ENCODE measurements around the gene NOS1.

NOS1 gene

GRCh38 chr12:117298191-117298590, 63.2 kb downstream of the NOS1 start:
- Histone ChIP-seq H3K9me3 (ENCODE audit: control insufficient read depth, insufficient read depth, low read length) (no peaks in the 10 kb centered on the region), H3K4me1 (ENCODE audit: insufficient read depth, low read length) (no peaks in the 10 kb centered on the region), H3K9ac (ENCODE audit: low read depth, low read length) (no peak overlapping the region), H3K36me3 (ENCODE audit: insufficient read depth, low read length) (no peaks in the 10 kb centered on the region)

GRCh38 chr12:117294189-117294603, 67.2 kb downstream of the NOS1 start:
- peaks cover 3% of the 10 kb centered on the region; the same call in 1 of the 2 replicates for H3K9me3 ChIP-seq (ENCODE audit: control insufficient read depth, insufficient read depth, low read length)
- no peak overlapping the region for H3K9ac ChIP-seq (ENCODE audit: low read depth, low read length)
- H3K36me3 ChIP-seq (ENCODE audit: insufficient read depth, low read length), result no peaks in the 10 kb centered on the region

GRCh38 chr12:117293510-117293909, 67.9 kb downstream of the NOS1 start:
- Histone ChIP-seq H3K36me3 (ENCODE audit: insufficient read depth, low read length) (no peaks in the 10 kb centered on the region), H3K4me1 (ENCODE audit: insufficient read depth, low read length) (no peaks in the 10 kb centered on the region), H3K9me3 (ENCODE audit: control insufficient read depth, insufficient read depth, low read length) (peaks cover 7% of the 10 kb centered on the region; the same call in 1 of the 2 replicates), H3K9ac (ENCODE audit: low read depth, low read length) (no peak overlapping the region)

More at GRCh38 chr12:117294189-117294603, 67.2 kb downstream of the NOS1 start:
- no peaks in the 10 kb centered on the region for H3K4me1 ChIP-seq (ENCODE audit: insufficient read depth, low read length)

- Histone ChIP-seq H3K4me1 (ENCODE audit: insufficient read depth, low read length) (no peaks in the 10 kb centered on the region), H3K36me3 (ENCODE audit: insufficient read depth, low read length) (no peaks in the 10 kb centered on the region), H3K9ac (ENCODE audit: low read depth, low read length) (no peak overlapping the region), H3K9me3 (ENCODE audit: control insufficient read depth, insufficient read depth, low read length) (peaks cover 8% of the 10 kb centered on the region; the same call in 1 of the 2 replicates)
Measured at GRCh38 chr12:117292688-117293087, 68.7 kb downstream of the NOS1 start.

GRCh38 chr12:117284140-117284539, 77.3 kb downstream of the NOS1 start:
- Histone ChIP-seq H3K36me3 (ENCODE audit: insufficient read depth, low read length) (no peaks in the 10 kb centered on the region), H3K4me1 (ENCODE audit: insufficient read depth, low read length) (peaks cover 6% of the 10 kb centered on the region), H3K9me3 (ENCODE audit: control insufficient read depth, insufficient read depth, low read length) (peaks cover 4% of the 10 kb centered on the region; the same call in 1 of the 2 replicates), H3K9ac (ENCODE audit: low read depth, low read length) (no peak overlapping the region)

- no peak overlapping the region for H3K9ac ChIP-seq (ENCODE audit: low read depth, low read length)
- H3K4me1 ChIP-seq (ENCODE audit: insufficient read depth, low read length), result peaks cover 14% of the 10 kb centered on the region
- no peaks in the 10 kb centered on the region for H3K36me3 ChIP-seq (ENCODE audit: insufficient read depth, low read length)
- H3K9me3 ChIP-seq (ENCODE audit: control insufficient read depth, insufficient read depth, low read length), result no peaks in the 10 kb centered on the region
Measured at GRCh38 chr12:117282490-117282889, 78.9 kb downstream of the NOS1 start.

GRCh38 chr12:117280019-117280680, 81.3 kb downstream of the NOS1 start:
- H3K9me3 ChIP-seq (ENCODE audit: control insufficient read depth, insufficient read depth, low read length), result no peaks in the 10 kb centered on the region
- no peak overlapping the region for H3K9ac ChIP-seq (ENCODE audit: low read depth, low read length)
- peaks cover 16% of the 10 kb centered on the region for H3K4me1 ChIP-seq (ENCODE audit: insufficient read depth, low read length)
- no peaks in the 10 kb centered on the region for H3K36me3 ChIP-seq (ENCODE audit: insufficient read depth, low read length)

- H3K9me3 ChIP-seq (ENCODE audit: control insufficient read depth, insufficient read depth, low read length), result no peaks in the 10 kb centered on the region
- H3K9ac ChIP-seq (ENCODE audit: low read depth, low read length), result no peak overlapping the region
- H3K4me1 ChIP-seq (ENCODE audit: insufficient read depth, low read length), result peaks cover 16% of the 10 kb centered on the region
- H3K36me3 ChIP-seq (ENCODE audit: insufficient read depth, low read length), result no peaks in the 10 kb centered on the region
Measured at GRCh38 chr12:117279606-117280005, 81.8 kb downstream of the NOS1 start.

GRCh38 chr12:117277875-117278274, 83.6 kb downstream of the NOS1 start:
- Histone ChIP-seq H3K36me3 (ENCODE audit: insufficient read depth, low read length) (no peaks in the 10 kb centered on the region), H3K4me1 (ENCODE audit: insufficient read depth, low read length) (peaks cover 16% of the 10 kb centered on the region), H3K9me3 (ENCODE audit: control insufficient read depth, insufficient read depth, low read length) (no peaks in the 10 kb centered on the region), H3K9ac (ENCODE audit: low read depth, low read length) (no peak overlapping the region)

- Histone ChIP-seq H3K9me3 (ENCODE audit: control insufficient read depth, insufficient read depth, low read length) (no peaks in the 10 kb centered on the region), H3K36me3 (ENCODE audit: insufficient read depth, low read length) (no peaks in the 10 kb centered on the region), H3K9ac (ENCODE audit: low read depth, low read length) (no peak overlapping the region), H3K4me1 (ENCODE audit: insufficient read depth, low read length) (peaks cover 8% of the 10 kb centered on the region)
Measured at GRCh38 chr12:117273091-117273490, 88.3 kb downstream of the NOS1 start.

GRCh38 chr12:117272690-117273089, 88.7 kb downstream of the NOS1 start:
- peaks cover 4% of the 10 kb centered on the region; the same call in 1 of the 2 replicates for H3K4me1 ChIP-seq (ENCODE audit: insufficient read depth, low read length)
- no peaks in the 10 kb centered on the region for H3K9me3 ChIP-seq (ENCODE audit: control insufficient read depth, insufficient read depth, low read length)
- no peak overlapping the region for H3K9ac ChIP-seq (ENCODE audit: low read depth, low read length)
- no peaks in the 10 kb centered on the region for H3K36me3 ChIP-seq (ENCODE audit: insufficient read depth, low read length)

- Histone ChIP-seq H3K9me3 (ENCODE audit: control insufficient read depth, insufficient read depth, low read length) (no peaks in the 10 kb centered on the region), H3K9ac (ENCODE audit: low read depth, low read length) (no peak overlapping the region), H3K4me1 (ENCODE audit: insufficient read depth, low read length) (no peaks in the 10 kb centered on the region), H3K36me3 (ENCODE audit: insufficient read depth, low read length) (no peaks in the 10 kb centered on the region)
Measured at GRCh38 chr12:117262749-117263148, 98.7 kb downstream of the NOS1 start.

GRCh38 chr12:117261247-117261646, 100.2 kb downstream of the NOS1 start:
- no peaks in the 10 kb centered on the region for H3K9me3 ChIP-seq (ENCODE audit: control insufficient read depth, insufficient read depth, low read length)
- H3K9ac ChIP-seq (ENCODE audit: low read depth, low read length), result no peak overlapping the region
- H3K4me1 ChIP-seq (ENCODE audit: insufficient read depth, low read length), result no peaks in the 10 kb centered on the region
- no peaks in the 10 kb centered on the region for H3K36me3 ChIP-seq (ENCODE audit: insufficient read depth, low read length)

- Histone ChIP-seq H3K9ac (ENCODE audit: low read depth, low read length) (no peak overlapping the region), H3K36me3 (ENCODE audit: insufficient read depth, low read length) (no peaks in the 10 kb centered on the region), H3K4me1 (ENCODE audit: insufficient read depth, low read length) (no peaks in the 10 kb centered on the region), H3K9me3 (ENCODE audit: control insufficient read depth, insufficient read depth, low read length) (no peaks in the 10 kb centered on the region; the same call in 1 of the 2 replicates)
Measured at GRCh38 chr12:117255386-117255785, 106.0 kb downstream of the NOS1 start.

- Histone ChIP-seq H3K4me1 (ENCODE audit: insufficient read depth, low read length) (no peaks in the 10 kb centered on the region), H3K9me3 (ENCODE audit: control insufficient read depth, insufficient read depth, low read length) (no peaks in the 10 kb centered on the region), H3K9ac (ENCODE audit: low read depth, low read length) (no peak overlapping the region), H3K36me3 (ENCODE audit: insufficient read depth, low read length) (no peaks in the 10 kb centered on the region)
Measured at GRCh38 chr12:117243488-117243887, 117.9 kb downstream of the NOS1 start.

Data from ES-I3 (cell line).